Measurements from ENCODE around the gene NCOA3. TPM values are rescaled to one million over a fixed set of nuclear protein-coding genes. Genes with fewer than 3 reads are reported as not detected.

NCOA3 gene
- total and polyA plus RNA-seq, 2 experiments from 2014 or later, result 6.7 to 16.2 TPM

- no peak for TF ChIP-seq CTCF (IDR thresholded peaks at IDR 0.05; ENCODE audit: low read depth, low read length)
- no peak overlapping the region for H3K4me3 ChIP-seq
- peaks cover 38% of the 10 kb centered on the region for H3K36me3 ChIP-seq
- H3K4me1 ChIP-seq (ENCODE audit: low read depth), result no peaks in the 10 kb centered on the region
- H3K27me3 ChIP-seq, result no peaks in the 10 kb centered on the region
- no peak overlapping the region for H3K27ac ChIP-seq
- no peaks in the 10 kb centered on the region for H3K9me3 ChIP-seq (ENCODE audit: low read depth)
- DNase-seq (ENCODE audit: low read depth in 1 of 2, low spot score in 1 of 2), result no peak
These were observed 152.7 kb downstream of the NCOA3 start for GRCh38 chr20:47654370-47654769.

- peaks cover 37% of the 10 kb centered on the region for H3K36me3 ChIP-seq
These were observed 153.9 kb downstream of the NCOA3 start for GRCh38 chr20:47655635-47656034.

GRCh38 chr20:47656318-47656717 is 154.6 kb downstream of the NCOA3 start:
- H3K27me3 ChIP-seq, result no peaks in the 10 kb centered on the region
- H3K4me1 ChIP-seq (ENCODE audit: low read depth), result peaks cover 5% of the 10 kb centered on the region
- DNase-seq (ENCODE audit: low read depth in 1 of 2, low spot score in 1 of 2), result no peak
- H3K36me3 ChIP-seq, result peaks cover 35% of the 10 kb centered on the region
- H3K9me3 ChIP-seq (ENCODE audit: low read depth), result no peaks in the 10 kb centered on the region
- no peak overlapping the region for H3K27ac ChIP-seq
- no peak for TF ChIP-seq CTCF (IDR thresholded peaks at IDR 0.05; ENCODE audit: low read depth, low read length)
- H3K4me3 ChIP-seq, result no peak overlapping the region

More at GRCh38 chr20:47655635-47656034, 153.9 kb downstream of the NCOA3 start:
- no peak for TF ChIP-seq CTCF (IDR thresholded peaks at IDR 0.05; ENCODE audit: low read depth, low read length)
- Histone ChIP-seq H3K27ac (no peak overlapping the region), H3K4me1 (ENCODE audit: low read depth) (peaks cover 5% of the 10 kb centered on the region), H3K9me3 (ENCODE audit: low read depth) (no peaks in the 10 kb centered on the region), H3K4me3 (no peak overlapping the region), H3K27me3 (no peaks in the 10 kb centered on the region)
- no peak for DNase-seq (ENCODE audit: low read depth in 1 of 2, low spot score in 1 of 2)

GRCh38 chr20:47659904-47660601 is 158.4 kb downstream of the NCOA3 start:
- Histone ChIP-seq H3K27me3 (no peaks in the 10 kb centered on the region), H3K36me3 (peaks cover 7% of the 10 kb centered on the region), H3K27ac (no peak overlapping the region), H3K9me3 (ENCODE audit: low read depth) (no peaks in the 10 kb centered on the region), H3K4me1 (ENCODE audit: low read depth) (peaks cover 5% of the 10 kb centered on the region), H3K4me3 (no peak overlapping the region)
- TF ChIP-seq CTCF (IDR thresholded peaks at IDR 0.05; ENCODE audit: low read depth, low read length), result no peak
- no peak for DNase-seq (ENCODE audit: low read depth in 1 of 2, low spot score in 1 of 2)

- no peak for DNase-seq (ENCODE audit: low read depth in 1 of 2, low spot score in 1 of 2)
- no peaks in the 10 kb centered on the region for H3K27me3 ChIP-seq
- H3K9me3 ChIP-seq (ENCODE audit: low read depth), result no peaks in the 10 kb centered on the region
- TF ChIP-seq CTCF (IDR thresholded peaks at IDR 0.05; ENCODE audit: low read depth, low read length), result no peak
- H3K4me1 ChIP-seq (ENCODE audit: low read depth), result peaks cover 5% of the 10 kb centered on the region
- H3K27ac ChIP-seq, result no peak overlapping the region
- peaks cover 3% of the 10 kb centered on the region for H3K36me3 ChIP-seq
- H3K4me3 ChIP-seq, result no peak overlapping the region
These were observed 158.9 kb downstream of the NCOA3 start for GRCh38 chr20:47660602-47660905.

Measured in cardiac muscle cell (in vitro differentiated cells and primary cell).